OCI-LY7 (cell line): ENCODE data around the gene CD63. TPM values are rescaled to one million over a fixed set of nuclear protein-coding genes. Genes with fewer than 3 reads are reported as not detected.

Source experiments
- BruUV-seq: library from RNA; stranded (reverse); fragments of 400-500 nt; replicated peaks from 2 replicates; lab custom pipeline; 2021; lab: Mats Ljungman, UMichigan
- CTCF ChIA-PET: fragments of 300-600 bp; sonication (Branson Sonifier 250); formaldehyde crosslinking; loops from one replicate; lab custom pipeline; 2022; ENCODE audit warnings: antibody characterized with exemption; ENCODE audit not compliant: unreplicated experiment; lab: Charles Lee
- POLR2A ChIA-PET: fragments of 300-600 bp; sonication (Branson Sonifier 250); formaldehyde crosslinking; loops from one replicate; lab custom pipeline; 2022; ENCODE audit warnings: antibody characterized with exemption; lab: Charles Lee
- DNase-seq: peaks from one replicate; pipeline ENCODE4 v3.0.0-alpha.2; 2015; ENCODE audit warnings: low spot score
- H2AFZ ChIP-seq: fragments of 200-600 bp; sonication (generic), shearing (Covaris generic); 2 replicates; pipeline ENCODE4 v1.6.1; 2014; ENCODE audit warnings: mild to moderate bottlenecking, antibody characterized with exemption, low read length, moderate library complexity
- H3K27ac ChIP-seq: fragments of 200-600 bp; sonication (generic); 2 replicates; pipeline ENCODE4 v1.5.1; 2014; ENCODE audit warnings: mixed run types, low read depth, mild to moderate bottlenecking, moderate library complexity, low read length, inconsistent platforms; ENCODE audit not compliant: poor library complexity, severe bottlenecking
- H3K36me3 ChIP-seq: fragments of 200-600 bp; sonication (generic); 2 replicates; pipeline ENCODE4 v1.6.1; 2014; ENCODE audit warnings: mild to moderate bottlenecking, antibody characterized with exemption, low read length, moderate library complexity, mixed read lengths; ENCODE audit not compliant: insufficient read depth
- H3K4me1 ChIP-seq: fragments of 200-600 bp; sonication (generic); 2 replicates; pipeline ENCODE4 v1.5.1; 2014; ENCODE audit warnings: mild to moderate bottlenecking, low read length; ENCODE audit not compliant: insufficient read depth, poor library complexity, severe bottlenecking
- H3K4me2 ChIP-seq: fragments of 200-600 bp; sonication (generic); 2 replicates; pipeline ENCODE4 v1.6.1; 2014; ENCODE audit warnings: mild to moderate bottlenecking, low read length
- H3K4me3 ChIP-seq: fragments of 200-600 bp; sonication (generic); 2 replicates; pipeline ENCODE4 v1.5.1; 2014; ENCODE audit warnings: mild to moderate bottlenecking, low read depth, low read length; ENCODE audit not compliant: poor library complexity, severe bottlenecking
- H3K79me2 ChIP-seq: fragments of 200-600 bp; sonication (generic); 2 replicates; pipeline ENCODE4 v1.6.1; 2016; ENCODE audit warnings: low read depth, mild to moderate bottlenecking, low read length, moderate library complexity, mixed read lengths; ENCODE audit not compliant: insufficient read depth
- H3K9me2 ChIP-seq: fragments of 200-600 bp; sonication (generic); 2 replicates; pipeline ENCODE4 v1.6.1; 2016; ENCODE audit warnings: mild to moderate bottlenecking, low read length, mixed read lengths; ENCODE audit not compliant: insufficient read depth
- H3K9me3 ChIP-seq: fragments of 200-600 bp; sonication (generic); 2 replicates; pipeline ENCODE4 v1.6.1; 2014; ENCODE audit warnings: mild to moderate bottlenecking, mixed run types, low read length, mixed read lengths
- H4K20me1 ChIP-seq: fragments of 200-600 bp; sonication (generic); 2 replicates; pipeline ENCODE4 v1.6.1; 2014; ENCODE audit warnings: mild to moderate bottlenecking, antibody characterized with exemption, low read length, moderate library complexity, mixed read lengths; ENCODE audit not compliant: insufficient read depth
- CTCF ChIP-seq: fragments of 200-600 bp; sonication (generic); conservative IDR thresholded peaks from 2 replicates; pipeline ENCODE4 v1.5.1; 2014; ENCODE audit warnings: mild to moderate bottlenecking, antibody characterized with exemption, low read length, moderate library complexity, mixed read lengths
- EZH2phosphoT487 ChIP-seq: fragments of 200-600 bp; sonication (generic); IDR thresholded peaks from 2 replicates; pipeline ENCODE4 v1.6.1; 2018; ENCODE audit warnings: low read depth, borderline replicate concordance, mild to moderate bottlenecking, mixed run types, antibody characterized with exemption, low read length, moderate library complexity, mixed read lengths
- intact Hi-C: fragments of 100-400 bp; cut with micrococcal nuclease; formaldehyde crosslinking; loops from one replicate; pipeline ENCODE4 v1.10.0; 2022; ENCODE audit not compliant: unreplicated experiment
- total RNA-seq, 2 experiments: library from RNA; depleted of rRNA in 1 of 2; stranded (reverse); fragments of >200 nt in 1 of 2; shearing (Covaris generic) in 1 of 2; gene quantifications; 2 replicates each; pipeline ENCODE4 v1.2.3, GENCODE V29; 2014 to 2022

CD63 gene
- total RNA-seq, 2 experiments from 2014 or later: 102 to 130 TPM

- no peak overlapping the region; the same call in 1 of the 2 replicates for H3K4me2 ChIP-seq
- H3K36me3 ChIP-seq: no peaks in the 10 kb centered on the region
- ChIA-PET CTCF (interaction anchor here (0.6 to 1.4 kb wide), 4 partner anchors 10 to 32 kb away, joined by 3 to 5 read pairs (median 4); partner anchors contain the start of genes BLOC1S1 and CD63), POLR2A (interaction anchor here (0.7 to 1.9 kb wide), 4 partner anchors 10 to 720 kb away, joined by 3 to 7 read pairs (median 4); partner anchors contain the start of gene BLOC1S1)
- peaks cover 19% of the 10 kb centered on the region for H3K4me1 ChIP-seq
- no TSS peak for BruUV-seq
- H2AFZ ChIP-seq: no peak overlapping the region
- peak; percentile 63 for DNase-seq
- H4K20me1 ChIP-seq: no peaks in the 10 kb centered on the region
- no peaks in the 10 kb centered on the region for H3K9me3 ChIP-seq
- intact Hi-C loops: loop anchor here (1.0 kb wide), 1 partner anchor 50 kb away; no protein-coding TSS in a partner anchor
- TF ChIP-seq CTCF: peak; percentile 85
- TF ChIP-seq EZH2phosphoT487: no peak
- H3K9me2 ChIP-seq: no peaks in the 10 kb centered on the region
- H3K79me2 ChIP-seq: no peaks in the 10 kb centered on the region
- no peak overlapping the region for H3K27ac ChIP-seq
- no peak overlapping the region for H3K4me3 ChIP-seq
These were observed 22.9 kb downstream of the CD63 start for GRCh38 chr12:55705782-55706402.

DNA sequence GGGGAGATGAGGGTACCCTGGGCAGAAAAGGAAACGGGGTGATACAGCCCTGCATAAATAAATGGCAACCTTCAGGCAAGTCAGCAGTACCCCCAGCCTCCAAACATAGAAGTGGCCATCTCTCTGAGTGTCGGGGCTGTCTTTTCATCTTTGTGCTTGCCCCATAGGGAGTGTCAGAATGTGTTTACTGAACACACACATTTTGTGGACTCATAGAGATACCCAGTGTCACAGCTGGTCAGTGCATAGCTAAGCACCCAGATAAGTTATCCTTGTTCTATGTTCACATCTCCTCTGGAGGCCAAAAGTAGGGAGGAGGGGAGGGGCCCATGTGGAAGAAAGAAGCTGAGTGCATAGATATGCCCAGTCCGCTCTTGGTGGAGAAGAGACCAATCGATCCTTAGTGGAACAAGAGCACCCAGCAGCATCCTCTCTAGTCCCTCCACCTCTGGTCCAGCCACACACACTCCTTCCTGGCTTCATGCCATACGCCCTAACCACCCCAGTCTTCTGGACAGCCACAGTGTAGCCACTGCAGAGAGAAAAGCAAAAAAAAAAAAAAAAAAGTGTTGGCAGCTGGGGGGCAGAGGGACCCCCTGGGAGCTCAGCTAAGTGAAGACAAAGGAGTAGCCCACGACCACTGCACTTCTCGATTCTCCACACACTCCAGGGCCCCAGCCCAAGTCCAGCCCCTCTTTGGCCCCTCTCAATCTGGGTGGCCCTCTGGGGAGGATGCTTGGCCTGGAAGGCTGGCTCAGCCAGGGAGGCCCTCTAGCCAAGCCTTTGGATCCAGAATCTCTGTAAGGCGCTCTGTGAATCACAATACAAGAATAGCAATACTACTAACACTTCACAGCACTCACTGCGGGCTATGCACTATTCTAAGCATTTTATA lies 23.7 kb downstream of the CD63 start:
- no peaks in the 10 kb centered on the region for H3K9me2 ChIP-seq
- no peak overlapping the region for H3K27ac ChIP-seq
- no peaks in the 10 kb centered on the region for H3K79me2 ChIP-seq
- intact Hi-C loops: loop anchor here (1.0 kb wide), 1 partner anchor 49 kb away; no protein-coding TSS in a partner anchor
- H3K36me3 ChIP-seq: no peaks in the 10 kb centered on the region
- ChIA-PET POLR2A (interaction anchor here (1.0 to 1.9 kb wide), 2 partner anchors 11 to 221 kb away, joined by 6 to 7 read pairs; partner anchors contain the start of gene BLOC1S1), CTCF (interaction anchor here (0.6 to 1.4 kb wide), 3 partner anchors 12 to 31 kb away, joined by 3 to 5 read pairs (median 3); partner anchors contain the start of gene CD63)
- H2AFZ ChIP-seq: no peak overlapping the region
- H3K9me3 ChIP-seq: no peaks in the 10 kb centered on the region
- peaks cover 19% of the 10 kb centered on the region for H3K4me1 ChIP-seq
- no peaks in the 10 kb centered on the region for H4K20me1 ChIP-seq
- no peak overlapping the region for H3K4me2 ChIP-seq
- no TSS peak for BruUV-seq
- no peak for DNase-seq
- TF ChIP-seq CTCF (no peak), EZH2phosphoT487 (no peak)
- H3K4me3 ChIP-seq: no peak overlapping the region
